Measurements from ENCODE around the gene DMBT1.

DNA sequence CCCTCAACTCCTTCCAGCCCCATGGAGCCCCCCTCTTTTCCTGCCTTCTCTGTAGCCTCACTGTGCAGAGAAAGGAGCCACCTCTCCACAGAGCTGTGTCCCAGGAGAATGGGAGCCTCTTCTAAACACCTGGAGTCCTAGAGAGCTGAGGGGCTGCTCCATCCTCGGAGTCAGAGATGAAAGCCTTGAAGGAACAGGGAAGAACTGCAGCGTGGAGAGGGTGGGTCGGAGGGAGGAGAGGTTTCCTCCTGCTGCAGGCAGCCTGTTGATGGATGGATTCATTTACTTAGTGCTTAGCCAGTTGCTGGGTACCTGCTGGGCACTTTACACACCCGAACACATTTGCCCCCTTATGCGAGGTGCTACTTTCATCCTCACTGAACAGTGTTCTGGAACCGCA is 100.1 kb downstream of the DMBT1 start:
- TF ChIP-seq, protein P1, sequence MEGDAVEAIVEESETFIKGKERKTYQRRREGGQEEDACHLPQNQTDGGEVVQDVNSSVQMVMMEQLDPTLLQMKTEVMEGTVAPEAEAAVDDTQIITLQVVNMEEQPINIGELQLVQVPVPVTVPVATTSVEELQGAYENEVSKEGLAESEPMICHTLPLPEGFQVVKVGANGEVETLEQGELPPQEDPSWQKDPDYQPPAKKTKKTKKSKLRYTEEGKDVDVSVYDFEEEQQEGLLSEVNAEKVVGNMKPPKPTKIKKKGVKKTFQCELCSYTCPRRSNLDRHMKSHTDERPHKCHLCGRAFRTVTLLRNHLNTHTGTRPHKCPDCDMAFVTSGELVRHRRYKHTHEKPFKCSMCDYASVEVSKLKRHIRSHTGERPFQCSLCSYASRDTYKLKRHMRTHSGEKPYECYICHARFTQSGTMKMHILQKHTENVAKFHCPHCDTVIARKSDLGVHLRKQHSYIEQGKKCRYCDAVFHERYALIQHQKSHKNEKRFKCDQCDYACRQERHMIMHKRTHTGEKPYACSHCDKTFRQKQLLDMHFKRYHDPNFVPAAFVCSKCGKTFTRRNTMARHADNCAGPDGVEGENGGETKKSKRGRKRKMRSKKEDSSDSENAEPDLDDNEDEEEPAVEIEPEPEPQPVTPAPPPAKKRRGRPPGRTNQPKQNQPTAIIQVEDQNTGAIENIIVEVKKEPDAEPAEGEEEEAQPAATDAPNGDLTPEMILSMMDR (IDR thresholded peaks at IDR 0.05; ENCODE audit: low read depth, low read length) = no peak
- no peak for TF ChIP-seq POLR2A (IDR thresholded peaks at IDR 0.05; ENCODE audit: extremely low read depth, insufficient read length)

Measured in NB4 (cell line).